HepG2 (cell line): Measurements from ENCODE around the gene SELENOM. TPM values are rescaled to one million over a fixed set of nuclear protein-coding genes. Genes with fewer than 3 reads are reported as not detected.
A peak's percentile ranks its signal among the peaks of the same experiment; 100 is the strongest.

Experiments used
- ASH2L ChIP-seq: fragments of 300-600, 200-600 bp; sonication (generic); IDR thresholded peaks from 2 replicates; pipeline ENCODE4 v1.7.0; 2017; ENCODE audit warnings: low read depth, mild to moderate bottlenecking, moderate library complexity, mixed read lengths, low read length; ENCODE audit not compliant: insufficient read length
- BHLHE40 ChIP-seq: IDR thresholded peaks from 2 replicates; pipeline ENCODE4 v1.6.1; 2011; ENCODE audit warnings: low read length, improper control_type of control experiment
- CBX5 ChIP-seq: sonication (generic); formaldehyde crosslinking; IDR thresholded peaks from 2 replicates; pipeline ENCODE4 v1.4.0; 2020; ENCODE audit warnings: missing genetic modification reagents, borderline replicate concordance
- GABPA ChIP-seq, 2 experiments: IDR thresholded peaks; 2 replicates each; pipeline ENCODE4 v1.6.1; 2011 to 2016; ENCODE audit warnings: low read depth in 2 of 2, low read length in 1 of 2, missing biosample characterization in 1 of 2, missing genetic modification characterization in 1 of 2
- HINFP ChIP-seq: sonication (generic); formaldehyde crosslinking; IDR thresholded peaks from 2 replicates; pipeline ENCODE4 v1.4.0; 2020; ENCODE audit warnings: low read depth, mild to moderate bottlenecking, missing genetic modification reagents
- LBX2 ChIP-seq: sonication (generic); formaldehyde crosslinking; IDR thresholded peaks from 2 replicates; pipeline ENCODE4 v1.5.0; 2020; ENCODE audit warnings: missing genetic modification reagents, mild to moderate bottlenecking, borderline replicate concordance
- NCOA5 ChIP-seq: sonication (generic); formaldehyde crosslinking; IDR thresholded peaks from 2 replicates; pipeline ENCODE4 v1.4.0; 2020; ENCODE audit warnings: missing genetic modification reagents
- RARA ChIP-seq: IDR thresholded peaks from 2 replicates; pipeline ENCODE4 v1.6.1; 2016; ENCODE audit warnings: missing genetic modification reagents, missing compliant biosample characterization
- SMC3 ChIP-seq: IDR thresholded peaks from 2 replicates; pipeline ENCODE4 v1.6.1; 2011; ENCODE audit warnings: low read length, improper control_type of control experiment
- ZBTB49 ChIP-seq: sonication (generic); formaldehyde crosslinking; IDR thresholded peaks from 2 replicates; pipeline ENCODE4 v1.4.0; 2020; ENCODE audit warnings: missing genetic modification reagents, borderline replicate concordance
- ZFP36 ChIP-seq: fragments of 150-350 bp; IDR thresholded peaks from 2 replicates; pipeline ENCODE4 v1.6.1; 2018; ENCODE audit warnings: borderline replicate concordance, low read length, low read depth; ENCODE audit not compliant: partially characterized antibody
- ZIK1 ChIP-seq: sonication (generic); formaldehyde crosslinking; IDR thresholded peaks from 2 replicates; pipeline ENCODE4 v1.5.0; 2020; ENCODE audit warnings: mild to moderate bottlenecking, low read depth, missing genetic modification reagents, borderline replicate concordance
- ZNF142 ChIP-seq: sonication (generic); formaldehyde crosslinking; IDR thresholded peaks from 2 replicates; pipeline ENCODE4 v1.4.0; 2020; ENCODE audit warnings: missing genetic modification reagents
- ZNF350 ChIP-seq: sonication (generic); formaldehyde crosslinking; IDR thresholded peaks from 2 replicates; pipeline ENCODE4 v1.4.0; 2020; ENCODE audit warnings: mild to moderate bottlenecking, low read depth, missing genetic modification reagents, borderline replicate concordance
- ZNF839 ChIP-seq: sonication (generic); formaldehyde crosslinking; IDR thresholded peaks from 2 replicates; pipeline ENCODE4 v1.4.0; 2020; ENCODE audit warnings: missing genetic modification reagents, mild to moderate bottlenecking, borderline replicate concordance
- ZUFSP ChIP-seq: sonication (generic); formaldehyde crosslinking; IDR thresholded peaks from 2 replicates; pipeline ENCODE4 v1.9.0; 2021; ENCODE audit warnings: missing genetic modification reagents, mild to moderate bottlenecking, borderline replicate concordance
- polyA plus RNA-seq, 8 experiments: library from polyadenylated mRNA; depleted of rRNA in 3 of 8; stranded (reverse) in 7 of 8; unstranded in 1 of 8; fragments of >200 nt; fragmentation: Illumina TruSeq in 4 of 8; extraction: Trizol in 4 of 8; gene quantifications; 2 replicates each; pipeline versions ENCODE4 v1.2.1 to v1.2.3, GENCODE V29; 2011 to 2016; ENCODE audit warnings: low read depth in 4 of 8, missing spikeins in 1 of 8, mixed read lengths in 1 of 8; ENCODE audit not compliant: insufficient read depth in 1 of 8
- total RNA-seq, 5 experiments: library from RNA; depleted of rRNA; stranded (reverse); fragments of >200 nt; fragmentation: Illumina TruSeq; extraction: Trizol; gene quantifications; 2 replicates each; pipeline ENCODE4 v1.2.3, GENCODE V29; 2016; ENCODE audit warnings: low read depth in 1 of 5

SELENOM gene
- total and polyA plus RNA-seq, 2 of the 13 experiments (the other 11 are each of a cell fraction or from before 2014, with no cell fraction given): 4.1 to 4.3 TPM

GRCh38 chr22:31055635-31056159, 51.7 kb downstream of the SELENOM start (continued):
- TF ChIP-seq ZUFSP (CRISPR knock-in tag): no peak
- no peak for TF ChIP-seq NCOA5 (CRISPR knock-in tag)
- no peak for TF ChIP-seq ZIK1
- TF ChIP-seq ZNF350 (CRISPR knock-in tag): peak; percentile 95
- no peak for TF ChIP-seq ZBTB49 (CRISPR knock-in tag)
- TF ChIP-seq BHLHE40: peak; percentile 66
- TF ChIP-seq HINFP: 0 out of 2 replicates have a peak, but pooled peaks have one; percentile 36
- TF ChIP-seq ZFP36: no peak
- TF ChIP-seq ZNF839: no peak
- peak; percentile 28 for TF ChIP-seq SMC3
- TF ChIP-seq CBX5 (CRISPR knock-in tag): peak; percentile 95; the same call in 1 of the 2 replicates
- TF ChIP-seq ZNF142: no peak
- peak; percentile 64 for TF ChIP-seq ASH2L
- peak; percentile 81 for TF ChIP-seq RARA (CRISPR knock-in tag)
- TF ChIP-seq LBX2: no peak; the same call in 1 of the 2 replicates
- TF ChIP-seq GABPA (IDR thresholded peaks at IDR 0.05; ENCODE audit: low read depth, low read length): no peak
- TF ChIP-seq GABPA (CRISPR knock-in tag; IDR thresholded peaks at IDR 0.05; ENCODE audit: low read depth): peak; percentile 50; the same call in 1 of the 2 replicates
